Measurements from ENCODE around the gene RAB11A. TPM values are rescaled to one million over a fixed set of nuclear protein-coding genes. Genes with fewer than 3 reads are reported as not detected.

The RAB11A gene
- polyA plus RNA-seq, 2 of the 4 experiments (the other 2 are of a cell fraction): 316 to 551 TPM

- CTCF ChIA-PET: no interaction called here
Observed at GRCh38 chr15:65908876-65909275, 39.6 kb downstream of the RAB11A start.

GRCh38 chr15:65909831-65910230 lies 40.5 kb downstream of the RAB11A start:
- ChIA-PET CTCF (interaction anchor here (0.8 to 1.6 kb wide), 6 partner anchors 11 to 24 kb away, joined by 3 to 6 read pairs (median 4); no protein-coding TSS in a partner anchor), POLR2A (no interaction called here)
- Histone ChIP-seq H3K4me3 (no peak overlapping the region), H3K4me1 (no peaks in the 10 kb centered on the region), H3K9me3 (no peaks in the 10 kb centered on the region), H3K4me2 (no peak overlapping the region), H3K27ac (no peak overlapping the region)
- no peak for TF ChIP-seq JUN (IDR thresholded peaks at IDR 0.05)
- no peak for TF ChIP-seq RNF2 (IDR thresholded peaks at IDR 0.05; ENCODE audit: borderline replicate concordance, low read depth)
- no peak for TF ChIP-seq KDM5A (IDR thresholded peaks at IDR 0.05)
- TF ChIP-seq RFX5 (IDR thresholded peaks at IDR 0.05): no peak
- TF ChIP-seq TP53 (CRISPR knock-in tag; IDR thresholded peaks at IDR 0.05): no peak
- TF ChIP-seq CBX8 (IDR thresholded peaks at IDR 0.05): no peak
- DNase-seq (ENCODE audit: low read depth in 1 of 2, low spot score in 1 of 2) (no peak), FAIRE-seq (no peak), ATAC-seq (no peak)
- WGBS (ENCODE audit: missing lambda C conversion rate): 100% methylated on average over 3 of the region's 3 CpGs

More at GRCh38 chr15:65908876-65909275, 39.6 kb downstream of the RAB11A start:
- no peak for TF ChIP-seq RARB (CRISPR knock-in tag; IDR thresholded peaks at IDR 0.05)
- TF ChIP-seq RFX5 (IDR thresholded peaks at IDR 0.05): no peak
- no peak for TF ChIP-seq HEYL (CRISPR knock-in tag; IDR thresholded peaks at IDR 0.05)
- no peak for TF ChIP-seq PHF8 (IDR thresholded peaks at IDR 0.05; ENCODE audit: borderline replicate concordance, low read depth)
- TF ChIP-seq CTCF (IDR thresholded peaks at IDR 0.05): no peak
- TF ChIP-seq HDAC2 (IDR thresholded peaks at IDR 0.05): no peak
- no peak for TF ChIP-seq MYC (IDR thresholded peaks at IDR 0.05; ENCODE audit: borderline replicate concordance, low read length)
- no peak for TF ChIP-seq TP53 (CRISPR knock-in tag; IDR thresholded peaks at IDR 0.05)
- no peak for TF ChIP-seq RAD21 (conservative IDR thresholded peaks at IDR 0.05 in 1 of 2, IDR thresholded peaks at IDR 0.05 in 1 of 2)
- no peak for TF ChIP-seq HOXA7 (CRISPR knock-in tag; IDR thresholded peaks at IDR 0.05)
- no peak for TF ChIP-seq ESRRA (IDR thresholded peaks at IDR 0.05; ENCODE audit: borderline replicate concordance, low read length)
- TF ChIP-seq CEBPB (IDR thresholded peaks at IDR 0.05): no peak
- TF ChIP-seq FOXS1 (CRISPR knock-in tag; IDR thresholded peaks at IDR 0.05): no peak
- POLR2A ChIA-PET: no interaction called here
- DNase-seq (ENCODE audit: low read depth in 1 of 2, low spot score in 1 of 2): no peak
- Histone ChIP-seq H3K4me1 (peaks cover 5% of the 10 kb centered on the region; the same call in 1 of the 3 replicates), H3K4me3 (no peak overlapping the region), H3K4me2 (no peak overlapping the region), H3K9me3 (no peaks in the 10 kb centered on the region), H3K27ac (no peak overlapping the region)
- no peak for ATAC-seq
- 98% methylated on average over 4 of the region's 4 CpGs for WGBS (ENCODE audit: missing lambda C conversion rate)
- no peak for FAIRE-seq

GRCh38 chr15:65910341-65910740 lies 41.0 kb downstream of the RAB11A start:
- H3K4me1 ChIP-seq: no peaks in the 10 kb centered on the region
- no peaks in the 10 kb centered on the region for H3K9me3 ChIP-seq
- WGBS (ENCODE audit: missing lambda C conversion rate): 97% methylated on average over 4 of the region's 4 CpGs
- ChIA-PET CTCF (interaction anchor here (0.8 to 1.6 kb wide), 6 partner anchors 11 to 23 kb away, joined by 3 to 6 read pairs (median 4); no protein-coding TSS in a partner anchor), POLR2A (no interaction called here)
- H3K27ac ChIP-seq: no peak overlapping the region
- DNase-seq (ENCODE audit: low read depth in 1 of 2, low spot score in 1 of 2) (no peak), FAIRE-seq (no peak), ATAC-seq (no peak)
- no peak overlapping the region for H3K4me2 ChIP-seq
- H3K4me3 ChIP-seq: no peak overlapping the region
- no peak for TF ChIP-seq JUNB (IDR thresholded peaks at IDR 0.05)
- no peak for TF ChIP-seq MAZ (IDR thresholded peaks at IDR 0.05; ENCODE audit: borderline replicate concordance, low read depth, low read length)
- no peak for TF ChIP-seq POLR2AphosphoS2 (conservative IDR thresholded peaks at IDR 0.05; ENCODE audit: low read length)
- TF ChIP-seq E2F6 (IDR thresholded peaks at IDR 0.05; ENCODE audit: borderline replicate concordance, low read depth): no peak
- TF ChIP-seq MAFK (IDR thresholded peaks at IDR 0.05; ENCODE audit: partially characterized antibody): no peak
- no peak for TF ChIP-seq ELK1 (IDR thresholded peaks at IDR 0.05; ENCODE audit: low read depth, low read length)
- TF ChIP-seq PBX3 (IDR thresholded peaks at IDR 0.05): no peak
- no peak for TF ChIP-seq EHMT2 (IDR thresholded peaks at IDR 0.05; ENCODE audit: low read depth)
- TF ChIP-seq SMC3 (IDR thresholded peaks at IDR 0.05): no peak
- TF ChIP-seq REST (IDR thresholded peaks at IDR 0.05): no peak
- no peak for TF ChIP-seq CBX2 (IDR thresholded peaks at IDR 0.05; ENCODE audit: borderline replicate concordance, low read depth)
- no peak for TF ChIP-seq HEYL (CRISPR knock-in tag; IDR thresholded peaks at IDR 0.05)

All from A549 (cell line).